T-helper 2 cell treated with Interferon-gamma antibody and Interleukin-4, amounts not matched to agents 5 μg/mL and 100 μg/mL, for 36 hours (primary cell): ENCODE data around the gene CTRL.
A peak's percentile ranks its signal among the peaks of the same experiment; 100 is the strongest.
"Not testable (repeated sequence)": the region's sequence is repeated elsewhere in the genome, so short reads cannot be mapped to it uniquely, and the experiment has no call there.

ENCODE experiments used
- DNase-seq: peaks from one replicate; pipeline ENCODE4 v3.0.0; 2021; ENCODE audit warnings: low spot score
- H3K27ac Mint-ChIP-seq: one replicate; pipeline ENCODE4 v1.8.0; 2021; ENCODE audit warnings: mild to moderate bottlenecking, mixed read lengths
- H3K27me3 Mint-ChIP-seq: one replicate; pipeline ENCODE4 v1.8.0; 2021; ENCODE audit warnings: low read depth, mixed read lengths
- H3K36me3 Mint-ChIP-seq: one replicate; pipeline ENCODE4 v1.8.0; 2021; ENCODE audit warnings: low read depth, mixed read lengths
- H3K4me1 Mint-ChIP-seq: one replicate; pipeline ENCODE4 v1.8.0; 2021; ENCODE audit warnings: low read depth, mixed read lengths
- H3K4me3 Mint-ChIP-seq: one replicate; pipeline ENCODE4 v1.8.0; 2022; ENCODE audit warnings: mild to moderate bottlenecking, moderate library complexity, mixed read lengths
- H3K9me3 Mint-ChIP-seq: one replicate; pipeline ENCODE4 v1.8.0; 2021; ENCODE audit warnings: mixed read lengths

The CTRL gene

GRCh38 chr16:67931712-67932461, at the start of gene CTRL:
CTRL (minus strand) TSS chr16:67931862; CDS start chr16:67931852, 10 bp downstream.
- peak within 1 kb of the TSS; percentile 55 for H3K27ac Mint-ChIP-seq
- no peaks in the 10 kb centered on the region for H3K9me3 Mint-ChIP-seq

DNA sequence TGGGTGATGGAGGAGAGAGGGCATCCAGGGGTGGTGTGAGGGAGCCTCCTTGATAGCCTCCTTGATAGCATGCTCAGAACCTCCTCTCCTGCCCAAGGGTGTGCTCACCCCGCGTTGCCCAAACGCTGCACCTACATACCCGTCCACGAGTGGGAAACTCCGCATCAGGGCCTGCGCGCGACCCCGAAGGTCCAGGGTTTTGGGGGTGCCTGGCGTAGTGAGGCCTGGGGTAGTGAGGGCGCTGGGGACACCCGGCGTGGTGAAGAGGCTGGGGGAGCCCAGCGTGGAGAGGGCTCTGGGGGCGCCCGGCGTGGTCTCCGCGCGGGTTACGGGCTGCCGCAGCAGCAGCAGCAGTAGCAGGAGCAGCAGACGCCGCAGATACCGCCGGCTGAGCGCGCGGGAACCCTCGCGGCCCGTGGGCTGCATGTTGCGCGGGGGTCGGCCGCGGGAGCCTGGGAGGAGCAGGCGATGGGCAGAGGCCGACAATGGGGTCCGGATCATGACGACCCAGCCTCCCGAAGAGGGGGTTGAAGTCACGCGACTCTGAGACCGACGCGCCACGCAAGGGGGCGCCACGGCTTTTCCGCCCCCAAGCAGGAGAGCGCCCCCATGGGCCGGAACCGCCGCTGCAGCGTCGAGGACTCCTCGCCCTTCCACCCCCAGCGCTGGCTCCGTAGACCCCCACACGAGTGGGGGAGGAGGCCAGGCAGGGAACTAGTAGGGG, 48.5 kb upstream of the CTRL start, which contains the start of gene DPEP3:
Gene DPEP3, minus strand, starts transcription at position 545 of the 724 bp plus-strand sequence. Its CDS starts 119 bp downstream, at position 426.
- H3K4me3 Mint-ChIP-seq, result no peak within 1 kb of the TSS
- H3K9me3 Mint-ChIP-seq, result no peaks in the 10 kb centered on the region
- H3K36me3 Mint-ChIP-seq, result no peaks in the 10 kb centered on the region
- no peak for DNase-seq
- H3K27me3 Mint-ChIP-seq, result no peaks in the 10 kb centered on the region
- H3K4me1 Mint-ChIP-seq, result peaks cover 17% of the 10 kb centered on the region
- H3K27ac Mint-ChIP-seq, result no peak within 1 kb of the TSS

More at GRCh38 chr16:67931712-67932461, at the start of gene CTRL:
- no peaks in the 10 kb centered on the region for H3K27me3 Mint-ChIP-seq
- no peak within 1 kb of the TSS for H3K4me3 Mint-ChIP-seq
- H3K4me1 Mint-ChIP-seq, result peaks cover 14% of the 10 kb centered on the region
- no peak for DNase-seq
- peaks cover 64% of the 10 kb centered on the region for H3K36me3 Mint-ChIP-seq

DNA sequence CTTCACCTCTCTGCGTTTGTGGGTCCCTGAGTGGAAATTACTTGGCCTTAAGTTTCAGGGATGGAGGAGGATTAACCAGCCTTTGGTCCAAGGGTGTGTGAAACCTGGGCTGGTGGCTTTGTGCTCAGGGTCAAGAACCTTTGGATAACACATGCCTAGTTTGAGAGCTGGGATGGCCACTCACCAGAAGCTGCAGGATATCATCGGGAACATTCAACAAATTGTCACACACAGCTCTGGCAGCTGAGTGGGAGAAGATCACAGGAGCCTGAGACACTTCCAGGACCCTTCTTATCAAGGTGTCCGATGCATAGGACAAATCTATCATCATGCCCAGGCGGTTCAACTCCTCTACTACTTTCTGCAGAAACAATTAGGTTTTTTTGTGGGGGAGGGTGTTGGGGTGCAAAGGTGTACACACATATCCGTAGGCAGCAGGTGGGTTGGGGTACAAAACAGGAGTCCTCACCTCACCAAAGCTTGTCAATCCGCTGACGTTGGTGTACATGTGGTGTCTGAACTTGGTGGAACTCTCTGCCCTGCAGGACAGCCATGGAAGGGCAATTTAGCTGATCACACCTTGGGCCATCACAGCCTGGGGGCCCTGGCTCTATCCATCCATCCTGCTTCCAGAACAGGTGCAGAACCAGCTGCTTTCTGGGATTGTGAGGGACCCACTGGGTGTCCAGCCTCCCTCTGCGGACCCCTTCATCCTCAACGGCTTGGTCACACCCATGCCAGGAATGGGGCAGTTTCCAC, 46.0 kb upstream of the CTRL start:
- H3K4me1 Mint-ChIP-seq, result no peaks in the 10 kb centered on the region
- no peak for DNase-seq
- no peaks in the 10 kb centered on the region for H3K9me3 Mint-ChIP-seq
- H3K27ac Mint-ChIP-seq, result no peak overlapping the region
- H3K27me3 Mint-ChIP-seq, result peaks cover 2% of the 10 kb centered on the region
- no peaks in the 10 kb centered on the region for H3K36me3 Mint-ChIP-seq
- H3K4me3 Mint-ChIP-seq, result no peak overlapping the region

DNA sequence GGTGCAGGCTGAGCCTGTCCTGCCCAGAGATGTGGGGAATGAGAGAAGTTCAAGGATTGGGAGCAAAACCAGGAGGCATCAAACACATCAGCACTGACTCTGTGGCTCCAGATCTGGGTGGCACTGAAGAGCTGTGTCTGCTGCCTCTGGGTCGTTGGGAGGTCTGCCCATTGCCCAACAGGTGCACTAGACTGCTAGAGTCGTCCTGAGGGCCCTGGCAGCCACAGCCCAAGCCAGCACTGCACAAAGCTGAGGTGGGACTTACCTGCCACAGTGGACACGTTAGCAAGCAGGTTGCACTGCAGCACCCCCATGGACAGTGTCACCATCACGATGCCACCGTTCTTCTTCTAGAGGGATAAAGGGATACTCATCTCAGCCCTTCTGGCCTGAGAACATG, 45.3 kb upstream of the CTRL start:
- Mint-ChIP-seq H3K4me1 (no peaks in the 10 kb centered on the region), H3K27ac (no peak overlapping the region), H3K36me3 (no peaks in the 10 kb centered on the region), H3K27me3 (peaks cover 2% of the 10 kb centered on the region), H3K9me3 (no peaks in the 10 kb centered on the region), H3K4me3 (no peak overlapping the region)
- no peak for DNase-seq

GRCh38 chr16:67976205-67976604, 44.5 kb upstream of the CTRL start:
- Mint-ChIP-seq H3K27ac (no peak overlapping the region), H3K27me3 (peaks cover 2% of the 10 kb centered on the region), H3K4me3 (no peak overlapping the region), H3K36me3 (no peaks in the 10 kb centered on the region), H3K4me1 (no peaks in the 10 kb centered on the region), H3K9me3 (no peaks in the 10 kb centered on the region)
- DNase-seq, result no peak

- Mint-ChIP-seq H3K9me3 (no peaks in the 10 kb centered on the region), H3K27me3 (peaks cover 2% of the 10 kb centered on the region), H3K27ac (no peak overlapping the region), H3K4me3 (no peak overlapping the region), H3K36me3 (no peaks in the 10 kb centered on the region), H3K4me1 (no peaks in the 10 kb centered on the region)
- no peak for DNase-seq
These were observed 43.9 kb upstream of the CTRL start for GRCh38 chr16:67975321-67976105.

GRCh38 chr16:67972285-67972684, 40.6 kb upstream of the CTRL start:
- H3K4me1 Mint-ChIP-seq, DNase-seq, H3K4me3 Mint-ChIP-seq, H3K36me3 Mint-ChIP-seq, H3K27me3 Mint-ChIP-seq, H3K27ac Mint-ChIP-seq, H3K9me3 Mint-ChIP-seq: not testable (repeated sequence)

- Mint-ChIP-seq H3K4me1 (peaks cover 15% of the 10 kb centered on the region), H3K27me3 (peaks cover 2% of the 10 kb centered on the region), H3K36me3 (no peaks in the 10 kb centered on the region), H3K27ac (no peak overlapping the region), H3K9me3 (no peaks in the 10 kb centered on the region), H3K4me3 (peak overlapping the region; percentile 26)
- DNase-seq, result no peak
These were observed 39.4 kb upstream of the CTRL start for GRCh38 chr16:67971111-67971510.

- peak overlapping the region; percentile 91 for H3K4me3 Mint-ChIP-seq
- H3K4me1 Mint-ChIP-seq, result peaks cover 19% of the 10 kb centered on the region
- H3K27me3 Mint-ChIP-seq, result peaks cover 1% of the 10 kb centered on the region
- H3K36me3 Mint-ChIP-seq, result peaks cover 3% of the 10 kb centered on the region
- no peaks in the 10 kb centered on the region for H3K9me3 Mint-ChIP-seq
- DNase-seq, result no peak
- H3K27ac Mint-ChIP-seq, result peak overlapping the region; percentile 97
These were observed 37.8 kb upstream of the CTRL start for GRCh38 chr16:67969254-67970039.

DNA sequence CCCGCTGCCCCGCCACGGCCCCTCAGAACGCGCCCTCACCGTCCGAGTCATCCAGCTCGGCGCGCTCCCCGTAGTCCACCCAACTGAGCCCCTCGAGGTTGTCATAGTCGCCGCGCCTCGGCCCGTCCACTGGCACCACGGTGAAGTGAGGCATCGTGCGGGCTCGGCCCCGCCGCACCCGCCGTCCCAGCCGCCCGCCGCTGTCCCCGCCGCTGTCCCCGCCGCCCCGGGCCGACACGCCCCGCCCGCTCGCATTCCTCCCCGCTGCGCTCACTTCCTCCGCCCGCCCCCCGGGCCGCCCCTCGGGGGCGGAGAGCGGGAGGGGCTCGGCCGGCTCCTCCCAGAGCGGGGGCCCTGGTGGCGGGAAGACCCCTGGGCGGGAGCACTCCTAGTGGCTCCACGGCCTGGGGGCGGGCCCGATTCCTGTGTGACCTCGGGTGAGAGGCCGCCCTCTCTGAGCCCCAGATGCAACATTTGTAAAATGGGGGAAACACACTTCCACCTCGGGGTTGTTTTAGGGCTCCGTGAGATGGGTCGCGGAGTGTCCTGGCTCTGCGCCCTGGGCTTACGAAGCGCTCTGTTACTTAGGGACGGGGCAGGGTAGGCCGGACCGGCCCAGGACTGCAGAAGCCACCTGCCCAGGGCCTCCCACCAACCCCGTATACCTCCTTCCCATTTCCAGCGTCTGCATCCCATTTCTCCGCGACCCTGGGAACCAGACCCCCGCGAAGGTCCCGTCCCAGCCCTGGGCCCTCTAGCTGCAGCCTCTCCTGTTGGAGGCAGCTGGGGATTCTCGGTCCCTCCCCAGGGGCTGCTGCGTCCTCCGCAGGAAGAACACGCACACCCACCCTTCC, 37.0 kb upstream of the CTRL start, which contains the start of gene SLC12A4:
Gene SLC12A4, minus strand, starts transcription at position 238 of the 854 bp plus-strand sequence. Its CDS starts 84 bp downstream, at position 154.
- Mint-ChIP-seq H3K27me3 (no peaks in the 10 kb centered on the region), H3K36me3 (peaks cover 3% of the 10 kb centered on the region), H3K9me3 (no peaks in the 10 kb centered on the region), H3K4me3 (peak within 1 kb of the TSS; percentile 99), H3K27ac (peak within 1 kb of the TSS; percentile 97), H3K4me1 (peaks cover 19% of the 10 kb centered on the region)
- peak; percentile 92 for DNase-seq

DNA sequence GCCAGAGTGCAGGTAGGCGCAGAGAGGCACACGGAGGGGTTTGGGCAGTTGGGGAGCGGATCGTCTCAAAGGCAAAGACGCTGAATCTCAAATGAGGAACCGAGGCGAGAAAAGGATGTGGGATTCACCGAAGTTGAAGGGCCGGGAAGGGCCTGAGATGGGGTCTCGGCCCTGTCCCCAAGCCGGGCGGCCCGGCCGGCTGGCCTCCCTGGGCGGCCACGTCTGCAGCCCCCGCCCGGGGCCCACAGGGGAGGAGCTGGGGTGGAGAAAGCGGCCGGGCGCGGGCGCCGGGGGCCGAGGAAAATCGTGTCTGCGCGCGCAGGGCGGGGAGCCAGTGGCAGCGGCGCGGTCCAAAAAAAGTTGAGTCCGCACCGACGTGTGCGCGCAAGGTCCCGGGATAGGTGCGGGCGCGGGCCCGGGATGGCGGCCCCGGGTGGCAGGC, 36.3 kb upstream of the CTRL start:
- DNase-seq, result peak; percentile 38
- no peaks in the 10 kb centered on the region for H3K9me3 Mint-ChIP-seq
- H3K27ac Mint-ChIP-seq, result peak overlapping the region; percentile 97
- peaks cover 3% of the 10 kb centered on the region for H3K36me3 Mint-ChIP-seq
- H3K4me1 Mint-ChIP-seq, result peaks cover 19% of the 10 kb centered on the region
- H3K4me3 Mint-ChIP-seq, result peak overlapping the region; percentile 99
- no peaks in the 10 kb centered on the region for H3K27me3 Mint-ChIP-seq
